C4-2B (cell line): ENCODE measurements around the gene CCSER1.

Experiments used
- H3K27ac ChIP-seq: fragments of 450-650 bp; 2 replicates; pipeline ENCODE4 v1.5.1; 2017
- ZFX ChIP-seq: fragments of 450-650 bp; IDR thresholded peaks from 2 replicates; pipeline ENCODE4 v1.6.1; 2017
- TF ChIP-seq, protein P1 (sequence below): fragments of 450-650 bp; conservative IDR thresholded peaks from 2 replicates; pipeline ENCODE4 v1.5.1; 2017; ENCODE audit warnings: mild to moderate bottlenecking

CCSER1 gene

GRCh38 chr4:91471280-91471679, 1344.1 kb downstream of the CCSER1 start:
- TF ChIP-seq, protein P1, sequence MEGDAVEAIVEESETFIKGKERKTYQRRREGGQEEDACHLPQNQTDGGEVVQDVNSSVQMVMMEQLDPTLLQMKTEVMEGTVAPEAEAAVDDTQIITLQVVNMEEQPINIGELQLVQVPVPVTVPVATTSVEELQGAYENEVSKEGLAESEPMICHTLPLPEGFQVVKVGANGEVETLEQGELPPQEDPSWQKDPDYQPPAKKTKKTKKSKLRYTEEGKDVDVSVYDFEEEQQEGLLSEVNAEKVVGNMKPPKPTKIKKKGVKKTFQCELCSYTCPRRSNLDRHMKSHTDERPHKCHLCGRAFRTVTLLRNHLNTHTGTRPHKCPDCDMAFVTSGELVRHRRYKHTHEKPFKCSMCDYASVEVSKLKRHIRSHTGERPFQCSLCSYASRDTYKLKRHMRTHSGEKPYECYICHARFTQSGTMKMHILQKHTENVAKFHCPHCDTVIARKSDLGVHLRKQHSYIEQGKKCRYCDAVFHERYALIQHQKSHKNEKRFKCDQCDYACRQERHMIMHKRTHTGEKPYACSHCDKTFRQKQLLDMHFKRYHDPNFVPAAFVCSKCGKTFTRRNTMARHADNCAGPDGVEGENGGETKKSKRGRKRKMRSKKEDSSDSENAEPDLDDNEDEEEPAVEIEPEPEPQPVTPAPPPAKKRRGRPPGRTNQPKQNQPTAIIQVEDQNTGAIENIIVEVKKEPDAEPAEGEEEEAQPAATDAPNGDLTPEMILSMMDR: no peak
- no peak for TF ChIP-seq ZFX
- H3K27ac ChIP-seq: no peak overlapping the region

DNA sequence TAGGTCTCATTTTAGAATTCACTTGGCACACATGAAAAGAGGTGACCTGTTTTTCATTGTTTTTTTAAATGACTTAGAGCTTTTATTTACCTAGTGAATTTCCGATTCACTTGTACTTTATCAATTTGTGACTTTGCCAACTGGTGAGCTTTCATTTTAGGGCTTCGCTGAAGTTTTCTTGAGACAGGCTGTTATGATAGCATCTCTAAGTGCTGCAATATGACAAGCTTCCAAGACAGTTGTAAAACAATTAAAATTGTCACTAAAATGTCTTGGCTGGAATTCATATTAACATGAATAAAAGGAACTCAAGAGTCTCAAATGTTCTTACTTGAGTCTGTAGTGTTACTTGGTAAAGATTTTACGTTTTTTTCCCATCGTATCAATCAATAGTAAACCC, 1344.9 kb downstream of the CCSER1 start:
- TF ChIP-seq ZFX: no peak
- TF ChIP-seq, protein P1: no peak

GRCh38 chr4:91485415-91485814, 1358.2 kb downstream of the CCSER1 start:
- H3K27ac ChIP-seq: no peak overlapping the region
- TF ChIP-seq, protein P1: no peak
- TF ChIP-seq ZFX: no peak

More for the DNA sequence above, 1344.9 kb downstream of the CCSER1 start:
- no peak overlapping the region for H3K27ac ChIP-seq

- H3K27ac ChIP-seq: no peak overlapping the region
- TF ChIP-seq, protein P1: no peak
- no peak for TF ChIP-seq ZFX
Observed at GRCh38 chr4:91488946-91489345, 1361.8 kb downstream of the CCSER1 start.

- H3K27ac ChIP-seq: no peak overlapping the region
- TF ChIP-seq ZFX: no peak
- TF ChIP-seq, protein P1: no peak
Observed at GRCh38 chr4:91497892-91498291, 1370.7 kb downstream of the CCSER1 start.

DNA sequence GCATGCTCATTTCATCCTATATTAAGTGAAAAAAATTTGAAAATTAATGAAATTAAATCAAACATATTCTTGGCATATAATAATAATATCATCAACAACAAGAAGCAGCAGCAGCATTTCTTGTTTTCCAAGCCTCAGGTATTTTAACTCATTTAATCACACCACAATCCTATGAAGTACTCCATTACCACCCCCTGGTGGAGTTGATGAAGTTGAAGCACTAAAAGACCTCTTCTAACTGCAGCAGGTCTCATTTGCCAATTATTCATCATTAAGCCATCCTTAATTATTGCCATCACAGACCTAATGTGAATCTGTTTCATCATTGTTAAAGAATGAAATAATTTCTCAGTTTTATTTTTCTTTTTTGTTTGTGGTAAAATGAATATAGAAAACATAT, 1375.2 kb downstream of the CCSER1 start:
- TF ChIP-seq ZFX: no peak
- TF ChIP-seq, protein P1: peak; percentile 22; the same call in 1 of the 2 replicates
- no peak overlapping the region for H3K27ac ChIP-seq

GRCh38 chr4:91513326-91513725, 1386.1 kb downstream of the CCSER1 start:
- TF ChIP-seq, protein P1: no peak
- no peak for TF ChIP-seq ZFX
- H3K27ac ChIP-seq: no peak overlapping the region
